Neutrophil (primary cell): ENCODE measurements around the gene CERS6.

ENCODE experiments used
- H3K27ac ChIP-seq: fragments of 200-600 bp; sonication (generic); 2 replicates; pipeline ENCODE4 v1.5.1; 2016; ENCODE audit warnings: mild to moderate bottlenecking, moderate library complexity
- H3K27me3 ChIP-seq: fragments of 200-600 bp; sonication (generic); 2 replicates; pipeline ENCODE4 v1.6.0; 2016; ENCODE audit warnings: mild to moderate bottlenecking
- H3K36me3 ChIP-seq: fragments of 200-600 bp; sonication (generic); 2 replicates; pipeline ENCODE4 v1.5.1; 2017
- H3K4me1 ChIP-seq, 2 experiments: fragments of 200-600 bp in 1 of 2; sonication (generic) in 1 of 2; 1 replicate in 1 of 2; 2 replicates in 1 of 2; pipeline versions ENCODE4 v1.5.1 to v1.6.1; 2013 to 2016; ENCODE audit warnings: low read depth in 1 of 2, low read length in 1 of 2, mild to moderate bottlenecking in 1 of 2, moderate library complexity in 1 of 2; ENCODE audit not compliant: control insufficient read depth in 1 of 2, insufficient read depth in 1 of 2
- H3K4me3 ChIP-seq, 2 experiments: fragments of 200-600 bp in 1 of 2; sonication (generic) in 1 of 2; 1 replicate in 1 of 2; 2 replicates in 1 of 2; pipeline ENCODE4 v1.5.1; 2013 to 2016; ENCODE audit warnings: low read depth in 1 of 2, low read length in 1 of 2, mild to moderate bottlenecking in 1 of 2, moderate library complexity in 1 of 2
- H3K9me3 ChIP-seq: fragments of 200-600 bp; sonication (generic); 2 replicates; pipeline ENCODE4 v1.5.1; 2016
- TF ChIP-seq, protein P1 (sequence below): fragments of 200-600 bp; sonication (generic); IDR thresholded peaks from 2 replicates; pipeline ENCODE4 v1.5.1; 2016; ENCODE audit warnings: antibody characterized with exemption

CERS6 gene

DNA sequence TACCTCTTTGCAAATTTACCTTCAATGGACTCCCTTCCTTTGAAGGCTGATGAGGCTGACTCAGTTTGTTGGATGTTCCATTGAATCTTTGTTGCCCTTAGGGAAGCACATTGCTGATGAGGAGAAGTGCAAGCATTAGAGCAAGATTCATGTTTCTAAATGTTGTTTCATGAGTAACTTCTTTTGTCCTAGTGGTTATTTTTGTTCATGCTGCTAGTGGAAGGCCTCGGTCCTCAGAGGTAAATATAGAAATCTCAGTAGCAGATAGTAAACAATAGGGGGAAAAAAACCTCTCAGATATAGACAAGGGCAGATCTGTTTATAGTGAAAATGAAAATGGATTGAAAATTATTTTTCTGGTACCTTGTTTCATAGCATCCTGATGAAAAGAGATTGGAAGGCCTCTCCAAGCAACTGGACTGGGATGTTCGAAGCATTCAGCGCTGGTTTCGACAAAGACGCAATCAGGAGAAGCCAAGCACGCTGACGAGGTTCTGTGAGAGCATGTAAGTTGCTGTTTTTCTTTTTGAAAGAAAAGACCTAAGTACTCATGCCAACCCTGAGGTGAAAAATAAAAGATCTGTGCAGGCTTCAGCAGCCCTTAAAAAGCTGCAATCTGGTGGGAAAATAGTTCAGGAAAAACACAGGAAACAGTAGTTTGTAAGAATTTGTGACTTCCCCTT lies 104.9 kb downstream of the CERS6 start:
- Histone ChIP-seq H3K9me3 (no peaks in the 10 kb centered on the region), H3K4me1 (peaks cover 0 to 3% of the 10 kb centered on the region in 2 experiments), H3K36me3 (no peaks in the 10 kb centered on the region), H3K4me3 (no peak overlapping the region), H3K27ac (no peak overlapping the region), H3K27me3 (no peaks in the 10 kb centered on the region)
- TF ChIP-seq, protein P1, sequence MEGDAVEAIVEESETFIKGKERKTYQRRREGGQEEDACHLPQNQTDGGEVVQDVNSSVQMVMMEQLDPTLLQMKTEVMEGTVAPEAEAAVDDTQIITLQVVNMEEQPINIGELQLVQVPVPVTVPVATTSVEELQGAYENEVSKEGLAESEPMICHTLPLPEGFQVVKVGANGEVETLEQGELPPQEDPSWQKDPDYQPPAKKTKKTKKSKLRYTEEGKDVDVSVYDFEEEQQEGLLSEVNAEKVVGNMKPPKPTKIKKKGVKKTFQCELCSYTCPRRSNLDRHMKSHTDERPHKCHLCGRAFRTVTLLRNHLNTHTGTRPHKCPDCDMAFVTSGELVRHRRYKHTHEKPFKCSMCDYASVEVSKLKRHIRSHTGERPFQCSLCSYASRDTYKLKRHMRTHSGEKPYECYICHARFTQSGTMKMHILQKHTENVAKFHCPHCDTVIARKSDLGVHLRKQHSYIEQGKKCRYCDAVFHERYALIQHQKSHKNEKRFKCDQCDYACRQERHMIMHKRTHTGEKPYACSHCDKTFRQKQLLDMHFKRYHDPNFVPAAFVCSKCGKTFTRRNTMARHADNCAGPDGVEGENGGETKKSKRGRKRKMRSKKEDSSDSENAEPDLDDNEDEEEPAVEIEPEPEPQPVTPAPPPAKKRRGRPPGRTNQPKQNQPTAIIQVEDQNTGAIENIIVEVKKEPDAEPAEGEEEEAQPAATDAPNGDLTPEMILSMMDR, result no peak

DNA sequence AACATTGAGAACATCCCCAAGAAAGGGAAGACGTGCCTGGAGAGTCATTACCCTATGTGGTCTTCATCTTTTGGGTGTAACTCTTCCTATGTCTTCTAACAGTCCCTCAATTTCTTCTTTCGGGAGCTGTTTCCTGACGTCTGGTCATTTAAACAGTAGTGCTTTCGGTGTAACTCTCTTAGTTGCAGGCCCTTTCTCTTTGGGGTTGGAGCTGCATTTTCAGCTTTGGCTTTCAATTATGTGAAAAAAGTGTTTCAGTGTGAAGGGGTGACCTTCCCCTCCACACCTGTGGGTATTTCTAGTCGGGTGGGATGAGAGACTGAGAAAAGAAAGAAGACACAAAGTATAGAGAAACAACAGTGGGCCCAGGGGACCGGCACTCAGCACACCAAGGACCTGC lies 105.9 kb downstream of the CERS6 start:
- Histone ChIP-seq H3K9me3 (no peaks in the 10 kb centered on the region), H3K4me1 (peaks cover 0 to 3% of the 10 kb centered on the region in 2 experiments), H3K4me3 (no peak overlapping the region), H3K36me3 (no peaks in the 10 kb centered on the region), H3K27me3 (no peaks in the 10 kb centered on the region), H3K27ac (no peak overlapping the region)
- TF ChIP-seq, protein P1, result no peak

DNA sequence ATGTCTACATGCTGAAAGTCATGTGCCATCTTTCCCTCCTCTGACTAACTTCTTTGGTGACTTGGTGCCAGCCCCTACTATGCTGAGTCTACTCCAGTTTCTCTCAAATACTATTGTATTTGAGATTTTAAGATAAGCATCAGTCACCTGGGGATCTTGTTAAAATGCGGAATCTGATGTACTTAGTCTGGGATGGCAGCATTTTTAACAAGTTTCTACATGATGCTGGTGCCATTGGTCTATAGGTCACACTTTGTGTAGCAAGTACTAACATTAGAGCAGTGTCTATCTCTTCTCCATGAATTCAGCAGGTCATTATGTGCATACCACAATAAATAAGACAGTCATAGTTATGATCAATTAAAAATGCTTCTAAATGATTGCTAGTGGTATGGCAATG lies 106.9 kb downstream of the CERS6 start:
- no peaks in the 10 kb centered on the region for H3K36me3 ChIP-seq
- no peaks in the 10 kb centered on the region for H3K27me3 ChIP-seq
- TF ChIP-seq, protein P1, result no peak
- no peak overlapping the region for H3K27ac ChIP-seq
- no peaks in the 10 kb centered on the region for H3K9me3 ChIP-seq
- no peak overlapping the region for H3K4me3 ChIP-seq
- peaks cover 0 to 3% of the 10 kb centered on the region in 2 experiments for H3K4me1 ChIP-seq

DNA sequence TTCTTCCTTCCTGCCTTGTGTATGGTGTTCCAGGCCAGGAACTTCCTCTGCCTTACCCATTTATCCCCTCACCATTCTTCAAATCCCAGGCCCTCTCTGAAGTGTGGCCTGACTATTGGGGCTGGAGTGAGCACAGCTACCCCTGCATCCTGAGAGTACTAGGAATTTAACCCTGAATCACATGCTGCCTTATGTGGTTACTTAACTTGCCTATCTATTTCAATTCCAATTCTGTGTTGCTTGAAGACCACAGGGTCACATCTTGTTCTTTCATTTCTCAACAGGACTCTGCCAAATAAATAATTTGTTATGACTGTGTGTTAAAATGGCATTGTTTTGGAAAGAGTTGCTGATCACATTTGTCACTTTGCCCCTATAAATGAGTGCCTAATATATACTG lies 108.6 kb downstream of the CERS6 start:
- Histone ChIP-seq H3K36me3 (no peaks in the 10 kb centered on the region), H3K27me3 (no peaks in the 10 kb centered on the region), H3K4me1 (peaks cover 0 to under 1% of the 10 kb centered on the region in 2 experiments), H3K27ac (no peak overlapping the region), H3K4me3 (no peak overlapping the region), H3K9me3 (no peaks in the 10 kb centered on the region)
- TF ChIP-seq, protein P1, result no peak

DNA sequence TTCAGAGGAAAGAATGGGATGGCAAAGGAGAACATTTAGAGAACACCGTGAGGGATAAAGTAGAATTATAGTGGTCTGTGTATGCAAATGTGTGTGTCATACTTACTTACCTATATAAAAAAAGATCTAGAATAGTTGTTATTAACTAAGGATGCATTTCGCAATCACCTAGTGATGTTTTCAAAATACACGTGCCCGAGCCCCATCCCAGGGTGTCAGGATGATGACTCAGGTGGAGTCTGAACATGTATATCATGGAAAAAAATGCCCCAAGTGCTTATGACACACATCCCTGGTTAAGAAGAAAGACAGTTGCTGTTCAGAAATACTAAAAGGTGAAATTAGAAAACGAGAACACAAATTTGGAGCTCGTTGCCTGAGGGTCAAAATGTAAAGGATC lies 109.0 kb downstream of the CERS6 start:
- H3K27me3 ChIP-seq, result no peaks in the 10 kb centered on the region
- no peak overlapping the region for H3K27ac ChIP-seq
- H3K4me3 ChIP-seq, result no peak overlapping the region
- peaks cover 4 to 5% of the 10 kb centered on the region in 2 experiments for H3K4me1 ChIP-seq
- no peaks in the 10 kb centered on the region for H3K9me3 ChIP-seq
- H3K36me3 ChIP-seq, result no peaks in the 10 kb centered on the region
- TF ChIP-seq, protein P1, result no peak
